ENCODE data around the gene TRAPPC3.

GRCh38 chr1:36160388-36160948, 11.2 kb upstream of the TRAPPC3 start:
- TF ChIP-seq EP300 (IDR thresholded peaks at IDR 0.05; ENCODE audit: low read depth) (no peak), CTCF (IDR thresholded peaks at IDR 0.05) (no peak), POLR2A (IDR thresholded peaks at IDR 0.05) (no peak)

Data from transverse colon (tissue), 3 donors.